ENCODE measurements around the gene RBPMS2. TPM values are rescaled to one million over a fixed set of nuclear protein-coding genes. Genes with fewer than 3 reads are reported as not detected.

RBPMS2 gene
- total RNA-seq, 4 donors from 2014 or later, result 0.15 to 1.8 (median 1.1) TPM; not detected in 1

- TF ChIP-seq, protein P1, sequence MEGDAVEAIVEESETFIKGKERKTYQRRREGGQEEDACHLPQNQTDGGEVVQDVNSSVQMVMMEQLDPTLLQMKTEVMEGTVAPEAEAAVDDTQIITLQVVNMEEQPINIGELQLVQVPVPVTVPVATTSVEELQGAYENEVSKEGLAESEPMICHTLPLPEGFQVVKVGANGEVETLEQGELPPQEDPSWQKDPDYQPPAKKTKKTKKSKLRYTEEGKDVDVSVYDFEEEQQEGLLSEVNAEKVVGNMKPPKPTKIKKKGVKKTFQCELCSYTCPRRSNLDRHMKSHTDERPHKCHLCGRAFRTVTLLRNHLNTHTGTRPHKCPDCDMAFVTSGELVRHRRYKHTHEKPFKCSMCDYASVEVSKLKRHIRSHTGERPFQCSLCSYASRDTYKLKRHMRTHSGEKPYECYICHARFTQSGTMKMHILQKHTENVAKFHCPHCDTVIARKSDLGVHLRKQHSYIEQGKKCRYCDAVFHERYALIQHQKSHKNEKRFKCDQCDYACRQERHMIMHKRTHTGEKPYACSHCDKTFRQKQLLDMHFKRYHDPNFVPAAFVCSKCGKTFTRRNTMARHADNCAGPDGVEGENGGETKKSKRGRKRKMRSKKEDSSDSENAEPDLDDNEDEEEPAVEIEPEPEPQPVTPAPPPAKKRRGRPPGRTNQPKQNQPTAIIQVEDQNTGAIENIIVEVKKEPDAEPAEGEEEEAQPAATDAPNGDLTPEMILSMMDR (IDR thresholded peaks at IDR 0.05), result no peak
- intact Hi-C loops (cut with DNase I; ENCODE audit: low total_unique reads), result no loop called here
- no peak for DNase-seq (ENCODE audit: low spot score in 2 of 2)
- H3K4me3 ChIP-seq (ENCODE audit: low read depth, poor library complexity, severe bottlenecking), result no peak overlapping the region
These were observed 11.9 kb downstream of the RBPMS2 start for GRCh38 chr15:64763462-64763861.

GRCh38 chr15:64763021-64763420, 12.4 kb downstream of the RBPMS2 start:
- intact Hi-C loops (cut with DNase I; ENCODE audit: low total_unique reads), result no loop called here
- DNase-seq (ENCODE audit: low spot score in 2 of 2), result no peak
- no peak overlapping the region for H3K4me3 ChIP-seq (ENCODE audit: low read depth, poor library complexity, severe bottlenecking)
- 84 to 96% methylated on average over 8 of the region's 8 CpGs for WGBS, 2 donors
- TF ChIP-seq, protein P1 (IDR thresholded peaks at IDR 0.05), result no peak
- no peak for TF ChIP-seq POLR2A (IDR thresholded peaks at IDR 0.05)

DNA sequence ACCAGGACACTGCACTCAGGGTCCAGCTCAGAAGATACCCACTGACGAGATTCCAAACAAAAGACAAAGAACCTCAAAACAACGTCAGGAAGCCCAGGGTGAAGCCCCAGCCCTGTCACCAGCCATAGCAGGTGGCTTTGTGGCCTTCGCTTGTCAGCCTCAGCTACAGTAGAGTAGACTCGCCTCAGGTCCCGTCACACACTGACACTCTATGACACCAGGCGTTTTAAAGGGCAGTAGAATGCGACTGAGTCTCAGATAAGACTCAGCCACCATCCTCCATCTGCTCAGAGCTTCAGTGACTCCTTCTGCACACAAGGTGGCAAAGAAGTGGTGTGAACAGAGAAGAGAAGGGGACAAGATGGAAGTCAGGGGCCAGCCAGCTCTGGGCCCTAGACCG, 12.8 kb downstream of the RBPMS2 start:
- TF ChIP-seq POLR2A (IDR thresholded peaks at IDR 0.05), result no peak
- TF ChIP-seq, protein P1 (IDR thresholded peaks at IDR 0.05), result no peak
- 90 to 98% methylated on average over 8 of the region's 8 CpGs for WGBS, 2 donors
- DNase-seq (ENCODE audit: low spot score in 2 of 2), result no peak
- H3K4me3 ChIP-seq (ENCODE audit: low read depth, poor library complexity, severe bottlenecking), result no peak overlapping the region
- intact Hi-C loops (cut with DNase I; ENCODE audit: low total_unique reads), result no loop called here

GRCh38 chr15:64761156-64761555, 14.2 kb downstream of the RBPMS2 start:
- DNase-seq (ENCODE audit: low spot score in 2 of 2), result no peak
- intact Hi-C loops (cut with DNase I; ENCODE audit: low total_unique reads), result no loop called here
- no peak for TF ChIP-seq POLR2A (IDR thresholded peaks at IDR 0.05)
- TF ChIP-seq, protein P1 (IDR thresholded peaks at IDR 0.05), result no peak
- 70 to 77% methylated on average over 11 of the region's 11 CpGs for WGBS, 2 donors
- H3K4me3 ChIP-seq (ENCODE audit: low read depth, poor library complexity, severe bottlenecking), result no peak overlapping the region

GRCh38 chr15:64760056-64760455, 15.3 kb downstream of the RBPMS2 start:
- 87 to 90% methylated on average over 8 of the region's 8 CpGs for WGBS, 2 donors
- intact Hi-C loops (cut with DNase I; ENCODE audit: low total_unique reads), result no loop called here
- no peak for TF ChIP-seq POLR2A (IDR thresholded peaks at IDR 0.05)
- TF ChIP-seq, protein P1 (IDR thresholded peaks at IDR 0.05), result no peak
- no peak for DNase-seq (ENCODE audit: low spot score in 2 of 2)
- no peak overlapping the region for H3K4me3 ChIP-seq (ENCODE audit: low read depth, poor library complexity, severe bottlenecking)

DNA sequence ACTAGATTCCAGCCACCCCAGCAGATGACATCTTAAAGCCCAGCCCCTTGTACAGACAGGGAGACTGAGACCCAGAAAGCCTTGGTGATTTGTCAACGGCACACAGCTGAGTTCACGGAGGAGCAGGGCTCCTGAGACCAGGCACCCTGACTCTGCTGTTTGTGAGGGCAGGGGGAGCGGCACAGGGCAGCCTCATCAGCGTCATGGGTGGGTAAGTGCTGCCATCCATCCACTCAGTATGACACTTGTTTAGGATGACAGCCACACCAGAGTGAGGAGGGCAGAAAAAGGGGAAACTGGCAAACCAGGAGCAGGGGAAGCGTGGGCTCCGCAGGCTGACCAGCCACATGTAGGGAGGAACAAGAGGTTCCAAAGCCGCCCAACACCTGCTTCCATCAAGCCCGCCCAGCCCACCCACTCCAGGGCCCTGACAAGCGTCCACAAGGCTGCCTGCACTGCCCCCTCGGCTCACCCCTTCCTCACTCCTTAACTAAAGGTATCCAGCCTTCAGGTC, 19.9 kb downstream of the RBPMS2 start:
- TF ChIP-seq POLR2A (IDR thresholded peaks at IDR 0.05), result no peak
- TF ChIP-seq, protein P1 (IDR thresholded peaks at IDR 0.05), result no peak
- intact Hi-C loops (cut with DNase I; ENCODE audit: low total_unique reads), result no loop called here
- no peak overlapping the region for H3K4me3 ChIP-seq (ENCODE audit: low read depth, poor library complexity, severe bottlenecking)
- 89 to 91% methylated on average over 9 to 10 of the region's 10 CpGs for WGBS, 2 donors
- no peak for DNase-seq (ENCODE audit: low spot score in 2 of 2)

Data from lower leg skin (tissue), 4 donors.